Mucosa of gallbladder (tissue), 1 donor: ENCODE results near the gene C10orf67. TPM values are rescaled to one million over a fixed set of nuclear protein-coding genes. Genes with fewer than 3 reads are reported as not detected.
A peak's percentile ranks its signal among the peaks of the same experiment; 100 is the strongest.
"Not testable (repeated sequence)": the region's sequence is repeated elsewhere in the genome, so short reads cannot be mapped to it uniquely, and the experiment has no call there.

ENCODE experiments used
- DNase-seq: peaks from one replicate; pipeline ENCODE4 v3.0.0-alpha.2; 2020; ENCODE audit warnings: low spot score
- total RNA-seq: library from RNA; stranded (reverse); gene quantifications from one replicate; pipeline ENCODE4 v1.2.1, GENCODE V29; 2021
- donor health status: DM: no; HTN: no; CAD: no.

Gene C10orf67
- total RNA-seq, 1 donor from 2014 or later: 0.14 TPM

GRCh38 chr10:23362879-23363792 lies 18.5 kb upstream of the C10orf67 start:
- DNase-seq: no peak

GRCh38 chr10:23362069-23362830 lies 17.7 kb upstream of the C10orf67 start:
- peak; percentile 37 for DNase-seq

GRCh38 chr10:23361665-23362064 lies 17.1 kb upstream of the C10orf67 start:
- DNase-seq: no peak

- DNase-seq: no peak
These were observed 15.2 kb upstream of the C10orf67 start for GRCh38 chr10:23359692-23360380.

DNA sequence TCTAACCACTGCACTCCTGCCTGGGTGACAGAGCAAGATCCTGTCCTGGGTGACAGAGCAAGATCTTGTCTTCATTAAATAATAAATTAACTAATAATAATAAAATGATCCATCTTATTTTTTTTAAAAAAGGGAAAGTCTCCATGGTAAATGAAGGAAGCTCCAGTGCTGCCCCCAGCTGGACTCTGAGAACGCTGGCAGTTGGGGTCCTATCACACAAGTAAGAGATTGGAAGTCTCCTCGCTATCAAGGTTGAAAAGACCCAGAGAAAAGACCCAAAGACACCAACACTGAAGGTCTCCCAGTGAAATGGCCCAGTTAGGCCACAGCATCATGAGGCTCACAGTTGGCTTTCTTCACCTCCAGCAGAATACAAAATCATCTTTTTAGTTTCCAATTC lies 13.8 kb upstream of the C10orf67 start:
- DNase-seq: no peak

DNA sequence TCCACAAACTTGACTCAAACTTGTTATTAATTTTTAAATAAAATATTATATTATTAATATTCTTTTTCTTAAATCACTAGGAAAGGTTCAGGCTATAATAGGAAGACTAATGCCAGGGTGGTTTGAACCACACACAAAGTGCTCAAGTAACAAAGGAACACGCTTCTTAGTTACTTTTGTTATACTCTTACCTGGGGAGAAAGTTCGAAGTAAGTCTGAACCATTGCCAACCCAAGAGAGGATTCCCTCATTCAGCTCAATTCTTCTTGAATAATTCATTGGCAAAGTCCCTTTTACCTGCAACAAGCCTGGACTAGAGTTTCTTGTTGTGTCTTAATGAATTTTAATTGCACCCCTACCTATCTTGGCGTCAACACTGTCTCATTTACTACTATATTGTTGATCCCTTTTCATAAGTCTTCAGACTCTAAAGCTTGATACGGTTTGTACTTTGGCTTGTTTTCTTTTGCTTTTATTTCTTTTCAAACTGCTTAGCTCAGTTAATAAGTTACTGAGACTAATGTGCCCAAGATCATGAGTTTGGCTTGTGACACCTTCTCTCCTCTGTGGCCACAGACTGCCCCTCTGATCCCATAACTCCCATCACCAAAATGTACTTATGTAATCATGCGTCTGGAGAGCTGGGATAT lies 10.2 kb upstream of the C10orf67 start:
- DNase-seq: no peak

DNA sequence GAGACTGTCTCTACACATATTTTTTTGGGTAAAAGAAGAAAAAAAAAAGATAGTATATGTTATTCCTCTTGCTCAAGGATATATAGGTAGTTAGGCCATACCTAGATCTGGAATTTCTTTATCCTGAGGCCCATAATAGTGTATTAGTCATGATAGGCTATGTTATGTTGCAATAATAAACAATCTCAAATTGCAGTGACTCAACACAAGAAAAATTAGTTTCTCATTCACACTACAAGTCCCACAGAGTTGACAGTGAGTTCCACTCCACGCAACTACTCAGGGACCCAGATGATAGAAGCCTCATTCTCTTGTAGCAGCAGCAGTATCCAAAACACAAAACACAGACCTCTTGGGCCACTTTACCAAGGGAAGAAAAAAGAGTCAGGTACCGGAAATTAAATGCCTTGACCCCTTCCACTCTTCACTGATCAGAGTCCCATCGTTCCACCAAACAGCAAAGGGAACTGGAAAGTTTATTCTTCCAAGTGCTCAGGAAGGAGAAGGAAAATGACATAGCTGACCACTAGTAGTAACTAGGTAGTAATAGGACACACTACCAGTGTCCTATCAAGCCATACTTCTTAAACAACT lies 7.4 kb upstream of the C10orf67 start:
- no peak for DNase-seq

DNA sequence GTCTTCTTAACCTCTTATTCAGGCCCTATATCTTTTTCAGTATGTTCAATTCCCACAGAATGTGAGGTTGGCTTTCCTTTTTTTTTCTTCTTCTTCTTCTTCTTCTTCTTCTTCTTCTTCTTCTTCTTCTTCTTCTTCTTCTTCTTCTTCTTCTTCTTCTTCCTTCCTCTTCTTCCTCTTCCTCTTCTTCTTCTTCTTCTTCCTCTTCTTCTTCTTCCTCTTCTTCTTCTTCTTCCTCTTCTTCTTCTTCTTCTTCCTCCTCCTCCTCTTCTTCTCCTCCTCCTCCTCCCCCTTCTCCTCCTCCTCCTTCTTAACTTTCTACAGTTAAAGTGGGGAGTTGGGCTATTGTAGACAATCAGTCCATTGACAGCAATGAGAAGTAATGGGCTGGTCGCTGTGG lies 6.1 kb upstream of the C10orf67 start:
- not testable (repeated sequence) for DNase-seq

- no peak for DNase-seq
These were observed 1.3 kb upstream of the C10orf67 start for GRCh38 chr10:23345861-23346260.

DNA sequence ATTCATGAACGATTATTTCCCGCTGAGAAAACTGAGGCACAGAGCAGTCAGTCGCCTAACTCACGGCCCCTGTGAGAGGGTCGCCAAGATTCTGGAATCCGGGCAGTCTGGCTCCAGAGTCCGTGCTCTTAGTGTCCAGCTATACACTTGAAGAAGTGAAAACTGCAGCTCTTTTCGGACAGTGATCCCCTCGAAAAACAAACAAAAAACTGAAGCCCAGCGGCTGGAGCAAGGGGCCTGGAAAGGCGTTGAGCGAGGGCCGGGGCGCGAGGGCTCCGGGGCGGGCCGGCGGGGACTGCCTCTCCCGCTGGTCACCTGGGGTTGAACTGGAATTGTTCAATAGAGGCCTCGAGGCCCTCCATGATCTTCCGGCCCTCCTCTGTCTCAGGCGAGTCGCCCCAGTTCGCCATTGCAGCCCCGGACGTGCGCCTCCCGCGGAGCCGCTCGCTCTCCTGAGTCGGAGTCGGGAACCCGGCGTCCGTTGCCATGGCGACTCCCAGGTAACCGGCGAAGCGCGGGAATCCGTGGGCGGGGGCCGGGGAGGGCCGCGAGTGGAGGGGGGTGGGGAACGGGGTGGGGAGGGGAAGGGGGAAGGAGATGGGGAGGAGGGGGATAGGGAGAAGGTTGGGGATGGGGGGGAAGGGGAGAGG lies 881 bp downstream of the C10orf67 start:
- peak; percentile 33 for DNase-seq

GRCh38 chr10:23342213-23342884 lies 2.2 kb downstream of the C10orf67 start:
- DNase-seq: no peak

DNA sequence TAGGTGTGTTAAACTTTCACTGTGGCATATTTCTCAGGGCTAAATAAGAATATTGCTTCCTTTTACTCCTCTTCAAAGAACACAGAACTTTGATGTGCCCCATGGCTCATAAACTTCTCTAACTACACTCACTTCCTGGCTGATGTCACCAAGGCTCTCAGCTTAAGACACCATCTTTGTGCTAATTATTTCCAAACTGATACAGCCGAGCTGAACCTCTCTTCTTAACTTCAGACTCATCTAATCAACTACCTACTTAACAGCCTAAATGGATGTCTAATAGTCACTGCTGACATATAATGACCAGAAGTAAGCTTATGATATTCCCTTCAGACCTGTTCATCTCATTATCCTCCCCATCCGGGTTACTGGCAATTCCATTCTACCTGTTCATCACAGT lies 3.6 kb downstream of the C10orf67 start:
- no peak for DNase-seq

DNA sequence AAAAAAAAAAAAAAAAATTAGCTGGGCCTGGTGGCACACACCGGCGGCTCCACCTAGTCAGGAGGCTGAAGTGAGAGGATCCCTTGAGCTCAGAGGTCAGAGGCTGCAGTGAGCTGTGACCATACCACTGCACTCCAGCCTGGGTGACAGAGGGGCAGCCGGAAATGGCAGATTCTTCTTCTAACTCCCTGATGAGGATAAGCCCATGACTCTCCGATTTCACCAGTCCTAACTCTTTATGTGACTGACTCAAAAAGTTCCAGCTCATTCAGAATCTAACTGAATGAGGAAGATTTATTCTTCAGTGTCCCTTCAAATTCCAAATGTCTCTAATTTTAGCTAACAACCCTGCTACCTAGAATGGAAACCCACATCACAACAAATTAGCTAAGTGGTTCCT lies 4.2 kb downstream of the C10orf67 start:
- DNase-seq: no peak

GRCh38 chr10:23338886-23339285 lies 5.7 kb downstream of the C10orf67 start:
- DNase-seq: no peak

DNA sequence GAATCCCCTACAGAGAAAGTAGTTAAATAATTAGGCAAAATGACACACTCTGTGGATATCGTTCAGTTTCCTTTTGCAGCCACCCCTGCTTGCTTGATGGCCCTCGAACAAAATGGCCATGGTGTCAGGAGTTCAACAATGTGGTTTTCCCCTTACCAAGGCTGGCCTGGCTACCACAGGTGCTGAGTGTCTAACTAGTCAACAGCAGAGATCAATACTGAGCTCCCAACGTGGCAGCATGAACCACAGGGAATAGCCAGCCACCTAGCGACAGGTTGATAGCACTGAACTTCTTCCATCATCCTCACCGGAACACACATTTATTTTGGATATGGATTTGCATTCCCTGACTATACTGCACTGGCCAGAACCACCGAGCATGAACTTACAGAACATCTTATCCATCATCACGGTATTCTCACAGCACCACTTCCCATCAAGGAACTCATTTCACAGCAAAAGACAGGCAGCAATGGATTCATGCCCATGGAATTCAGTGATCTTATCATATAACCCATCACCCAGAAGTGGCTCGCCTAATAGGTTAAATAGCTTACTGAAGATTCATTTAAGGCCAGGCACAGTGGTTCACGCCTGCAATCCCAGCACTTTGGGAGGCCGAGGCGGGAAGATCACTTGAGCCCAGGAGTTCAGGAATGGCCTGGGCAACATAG lies 6.3 kb downstream of the C10orf67 start:
- DNase-seq: peak; percentile 34

DNA sequence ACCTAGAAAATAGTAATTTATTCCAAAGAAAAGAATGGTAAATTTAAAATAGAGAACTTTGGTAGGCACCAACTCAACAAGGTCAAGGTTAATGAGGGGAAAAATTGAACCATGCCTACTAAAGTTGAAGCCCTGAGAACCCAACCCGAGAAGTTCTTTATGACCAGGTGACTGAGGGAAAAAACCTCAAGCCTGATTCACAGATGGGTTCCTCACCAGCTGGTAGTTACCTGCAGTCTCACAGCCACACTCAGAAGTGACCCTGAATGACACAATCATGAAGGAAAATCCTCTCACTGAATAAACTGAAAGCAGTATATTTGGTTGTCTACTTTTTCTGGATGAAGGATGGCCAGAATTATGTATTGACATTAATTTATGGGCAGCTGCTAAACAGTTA lies 7.0 kb downstream of the C10orf67 start:
- no peak for DNase-seq

- no peak for DNase-seq
These were observed 12.9 kb downstream of the C10orf67 start for GRCh38 chr10:23331567-23332301.

DNA sequence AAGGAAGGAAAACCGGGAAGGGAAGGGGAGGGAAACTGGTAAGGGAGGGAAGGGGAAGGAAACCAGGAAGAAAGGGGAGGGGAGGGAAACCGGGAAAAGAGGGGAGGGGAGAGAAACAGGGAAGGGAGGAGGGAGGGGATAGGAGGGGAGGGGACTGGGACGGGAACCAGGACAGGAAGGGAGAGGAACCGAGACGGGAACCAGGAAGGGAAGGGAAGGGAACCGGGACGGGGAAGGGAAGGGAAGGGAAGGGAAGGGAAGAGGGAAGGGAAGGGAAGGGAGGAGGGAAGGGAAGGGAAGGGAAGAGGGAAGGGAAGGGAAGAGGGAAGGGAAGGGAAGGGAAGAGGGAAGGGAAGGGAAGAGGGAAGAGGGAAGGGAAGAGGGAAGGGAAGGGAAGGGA lies 13.6 kb downstream of the C10orf67 start:
- no peak for DNase-seq
